K562 (cell line): ENCODE measurements around the gene RAMAC. TPM values are rescaled to one million over a fixed set of nuclear protein-coding genes. Genes with fewer than 3 reads are reported as not detected.

Experiments used
- ATF6 ChIP-seq: sonication (generic); formaldehyde crosslinking; IDR thresholded peaks from 2 replicates; pipeline ENCODE4 v1.4.0; 2020; ENCODE audit warnings: mild to moderate bottlenecking, missing genetic modification reagents
- CCNT2 ChIP-seq: IDR thresholded peaks from 2 replicates; pipeline ENCODE4 v1.6.1; 2011; ENCODE audit warnings: borderline replicate concordance, low read depth, mild to moderate bottlenecking, moderate library complexity, mixed read lengths, low read length; ENCODE audit not compliant: insufficient read length; ENCODE audit errors: extremely low read depth
- DMBX1 ChIP-seq: fragments of 250-450 bp; sonication (Bioruptor Pico); IDR thresholded peaks from 2 replicates; pipeline ENCODE4 v1.8.0; 2022; ENCODE audit warnings: inconsistent platforms, mild to moderate bottlenecking, moderate library complexity, borderline replicate concordance
- EP400 ChIP-seq: fragments of 450-650 bp; IDR thresholded peaks from 2 replicates; pipeline ENCODE4 v1.6.1; 2017; ENCODE audit warnings: antibody characterized with exemption, mild to moderate bottlenecking, moderate library complexity
- FOXJ2 ChIP-seq: fragments of 200-800 bp; sonication (Bioruptor generic); IDR thresholded peaks from 2 replicates; pipeline ENCODE4 v1.6.1; 2016; ENCODE audit warnings: missing genetic modification characterization, missing compliant biosample characterization
- GABPB1 ChIP-seq: sonication (generic); formaldehyde crosslinking; IDR thresholded peaks from 2 replicates; pipeline ENCODE4 v1.8.0; 2022; ENCODE audit warnings: mild to moderate bottlenecking, missing genetic modification reagents
- GATA2 ChIP-seq: sonication (generic); formaldehyde crosslinking; IDR thresholded peaks from 2 replicates; pipeline ENCODE4 v1.4.0; 2020; ENCODE audit warnings: mild to moderate bottlenecking, missing genetic modification reagents
- HEY1 ChIP-seq: fragments of 250-450 bp; sonication (Bioruptor Pico); IDR thresholded peaks from 2 replicates; pipeline ENCODE4 v1.5.0; 2020; ENCODE audit warnings: mild to moderate bottlenecking, moderate library complexity, borderline replicate concordance
- ILK ChIP-seq: fragments of 450-650 bp; IDR thresholded peaks from 2 replicates; pipeline ENCODE4 v1.6.1; 2016; ENCODE audit warnings: missing genetic modification characterization, low read depth, mild to moderate bottlenecking, missing compliant biosample characterization, moderate library complexity, borderline replicate concordance
- JUN ChIP-seq, 2 experiments: sonication (generic) in 1 of 2; formaldehyde crosslinking in 1 of 2; IDR thresholded peaks; 2 replicates each; pipeline versions ENCODE4 v1.6.1 to v1.8.0; 2012 to 2022; ENCODE audit warnings: borderline replicate concordance in 2 of 2, mild to moderate bottlenecking in 2 of 2, improper control_type of control experiment in 1 of 2, low read depth in 1 of 2, low read length in 1 of 2, missing genetic modification reagents in 1 of 2
- MTA1 ChIP-seq: fragments of 450-650 bp; IDR thresholded peaks from 2 replicates; pipeline ENCODE4 v1.6.1; 2017; ENCODE audit warnings: borderline replicate concordance
- POLR2G ChIP-seq: fragments of 200-400 bp; formaldehyde crosslinking; IDR thresholded peaks from 2 replicates; pipeline ENCODE4 v1.6.1; 2017; ENCODE audit warnings: low read depth, mild to moderate bottlenecking, antibody characterized with exemption, low read length, moderate library complexity
- RFX7 ChIP-seq: fragments of 250-450 bp; sonication (Bioruptor Pico); IDR thresholded peaks from 2 replicates; pipeline ENCODE4 v1.5.1; 2021; ENCODE audit warnings: mild to moderate bottlenecking
- THRAP3 ChIP-seq: fragments of 450-650 bp; IDR thresholded peaks from 2 replicates; pipeline ENCODE4 v1.6.1; 2016; ENCODE audit warnings: mild to moderate bottlenecking, inconsistent platforms, borderline replicate concordance
- ZNF280B ChIP-seq: fragments of 250-450 bp; sonication (Bioruptor Pico); IDR thresholded peaks from 2 replicates; pipeline ENCODE4 v1.5.1; 2021; ENCODE audit warnings: mild to moderate bottlenecking
- ZNF77 ChIP-seq: fragments of 250-450 bp; sonication (Bioruptor Pico); IDR thresholded peaks from 2 replicates; pipeline ENCODE4 v1.5.0; 2020
- polyA plus RNA-seq, 8 experiments: library from polyadenylated mRNA; depleted of rRNA in 4 of 8; stranded (reverse) in 5 of 8; unstranded in 3 of 8; fragments of >200 nt; fragmentation: Nextera tagmentation in 2 of 8; fragmentation: Illumina TruSeq in 1 of 8; extraction: Ambion mirVana in 2 of 8; extraction: Trizol in 1 of 8; gene quantifications; 2 replicates each; pipeline versions ENCODE4 v1.2.1 to v1.2.3, GENCODE V29; 2011 to 2014; ENCODE audit warnings: inconsistent platforms in 1 of 8, missing spikeins in 1 of 8
- total RNA-seq, 7 experiments: library from RNA; depleted of rRNA in 6 of 7; stranded (reverse); fragments of >200 nt in 6 of 7; fragmentation: Illumina TruSeq in 2 of 7; extraction: Trizol in 2 of 7; gene quantifications; 2 replicates each; pipeline versions ENCODE4 v1.2.1 to v1.2.3, GENCODE V29; 2011 to 2021; ENCODE audit warnings: low replicate concordance in 1 of 7
- TF ChIP-seq, protein P1 (sequence below): fragments of 450-650 bp; formaldehyde crosslinking; IDR thresholded peaks from 2 replicates; pipeline ENCODE4 v1.4.0; 2022; ENCODE audit warnings: missing genetic modification characterization
- TF ChIP-seq, protein P2 (sequence below): fragments of 450-650 bp; IDR thresholded peaks from 2 replicates; pipeline ENCODE4 v1.6.1; 2016; ENCODE audit warnings: antibody characterized with exemption
- TF ChIP-seq, protein P3 (sequence below): fragments of 250-450 bp; sonication (Bioruptor Pico); IDR thresholded peaks from 2 replicates; pipeline ENCODE4 v1.8.0; 2022; ENCODE audit warnings: inconsistent platforms

The RAMAC gene
- total and polyA plus RNA-seq, 9 of the 15 experiments (the other 6 are each of a cell fraction or from before 2014, with no cell fraction given), result 26.9 to 108 (median 38.4) TPM

DNA sequence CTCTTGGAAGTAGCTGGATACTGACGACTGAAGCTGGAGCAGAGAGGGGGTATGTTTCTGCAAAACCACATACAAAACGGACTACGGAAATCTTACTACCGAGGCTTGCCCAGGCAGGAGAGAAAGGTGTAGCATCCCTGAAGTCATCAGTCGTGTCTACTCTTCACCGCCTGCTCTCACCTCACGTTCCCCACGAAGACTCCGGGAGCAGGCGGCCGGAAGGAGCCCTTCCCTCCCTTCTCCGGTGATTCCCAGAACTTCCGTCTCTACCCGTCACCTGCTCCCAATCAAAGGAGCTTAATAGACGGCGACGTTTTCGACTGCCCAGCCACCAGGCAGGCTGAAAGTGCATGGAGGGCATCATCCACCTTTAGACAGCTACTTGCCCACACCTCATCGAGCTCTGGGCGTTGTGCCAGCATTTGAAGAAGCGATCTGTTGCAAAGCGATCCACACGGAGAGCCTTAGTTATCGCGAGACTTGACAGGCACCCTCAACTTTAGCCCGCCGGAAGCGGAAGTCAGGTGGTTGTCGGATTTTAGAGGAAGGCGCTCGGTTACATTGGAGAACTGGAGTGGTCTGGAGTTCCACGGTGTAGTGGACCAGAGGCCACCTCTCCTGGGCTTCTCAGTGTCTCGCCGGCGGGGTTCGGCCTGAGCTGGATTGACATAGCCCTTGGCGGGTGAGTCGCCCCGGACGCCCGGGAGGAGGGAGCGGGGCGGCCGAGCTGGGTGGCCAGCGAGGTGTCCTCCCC lies at the start of gene RAMAC (continued):
- TF ChIP-seq, protein P1, sequence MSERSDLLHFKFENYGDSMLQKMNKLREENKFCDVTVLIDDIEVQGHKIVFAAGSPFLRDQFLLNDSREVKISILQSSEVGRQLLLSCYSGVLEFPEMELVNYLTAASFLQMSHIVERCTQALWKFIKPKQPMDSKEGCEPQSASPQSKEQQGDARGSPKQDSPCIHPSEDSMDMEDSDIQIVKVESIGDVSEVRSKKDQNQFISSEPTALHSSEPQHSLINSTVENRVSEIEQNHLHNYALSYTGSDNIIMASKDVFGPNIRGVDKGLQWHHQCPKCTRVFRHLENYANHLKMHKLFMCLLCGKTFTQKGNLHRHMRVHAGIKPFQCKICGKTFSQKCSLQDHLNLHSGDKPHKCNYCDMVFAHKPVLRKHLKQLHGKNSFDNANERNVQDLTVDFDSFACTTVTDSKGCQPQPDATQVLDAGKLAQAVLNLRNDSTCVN, result no peak
- no peak for TF ChIP-seq JUN (IDR thresholded peaks at IDR 0.05; ENCODE audit: borderline replicate concordance, low read depth, low read length)
- no peak for TF ChIP-seq JUN (CRISPR knock-in tag; IDR thresholded peaks at IDR 0.05; ENCODE audit: borderline replicate concordance)
- TF ChIP-seq HEY1 (CRISPR knock-in tag), result no peak
- TF ChIP-seq EP400, result peak; percentile 70
- TF ChIP-seq, protein P2, sequence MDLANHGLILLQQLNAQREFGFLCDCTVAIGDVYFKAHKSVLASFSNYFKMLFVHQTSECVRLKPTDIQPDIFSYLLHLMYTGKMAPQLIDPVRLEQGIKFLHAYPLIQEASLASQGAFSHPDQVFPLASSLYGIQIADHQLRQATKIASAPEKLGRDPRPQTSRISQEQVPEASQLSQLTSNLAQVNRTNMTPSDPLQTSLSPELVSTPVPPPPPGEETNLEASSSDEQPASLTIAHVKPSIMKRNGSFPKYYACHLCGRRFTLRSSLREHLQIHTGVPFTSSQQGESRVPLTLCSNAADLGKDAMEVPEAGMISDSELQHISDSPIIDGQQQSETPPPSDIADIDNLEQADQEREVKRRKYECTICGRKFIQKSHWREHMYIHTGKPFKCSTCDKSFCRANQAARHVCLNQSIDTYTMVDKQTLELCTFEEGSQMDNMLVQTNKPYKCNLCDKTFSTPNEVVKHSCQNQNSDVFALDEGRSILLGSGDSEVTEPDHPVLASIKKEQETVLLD, result 0 out of 2 replicates have a peak, but pooled peaks have one; percentile 35
- no peak for TF ChIP-seq ILK
- no peak for TF ChIP-seq RFX7 (CRISPR knock-in tag)
- TF ChIP-seq GABPB1 (CRISPR knock-in tag), result peak; percentile 95
- TF ChIP-seq DMBX1, result peak; percentile 52; the same call in 1 of the 2 replicates
- TF ChIP-seq ZNF280B, result no peak
- TF ChIP-seq ZNF77 (CRISPR knock-in tag), result no peak
- TF ChIP-seq GATA2 (CRISPR knock-in tag), result no peak
- 0 out of 2 replicates have a peak, but pooled peaks have one; percentile 49 for TF ChIP-seq THRAP3
- TF ChIP-seq FOXJ2 (tag), result no peak
- peak; percentile 81 for TF ChIP-seq POLR2G
- TF ChIP-seq CCNT2, result no peak
- TF ChIP-seq MTA1, result no peak
- TF ChIP-seq ATF6 (CRISPR knock-in tag), result 0 out of 2 replicates have a peak, but pooled peaks have one; percentile 59
- TF ChIP-seq, protein P3, sequence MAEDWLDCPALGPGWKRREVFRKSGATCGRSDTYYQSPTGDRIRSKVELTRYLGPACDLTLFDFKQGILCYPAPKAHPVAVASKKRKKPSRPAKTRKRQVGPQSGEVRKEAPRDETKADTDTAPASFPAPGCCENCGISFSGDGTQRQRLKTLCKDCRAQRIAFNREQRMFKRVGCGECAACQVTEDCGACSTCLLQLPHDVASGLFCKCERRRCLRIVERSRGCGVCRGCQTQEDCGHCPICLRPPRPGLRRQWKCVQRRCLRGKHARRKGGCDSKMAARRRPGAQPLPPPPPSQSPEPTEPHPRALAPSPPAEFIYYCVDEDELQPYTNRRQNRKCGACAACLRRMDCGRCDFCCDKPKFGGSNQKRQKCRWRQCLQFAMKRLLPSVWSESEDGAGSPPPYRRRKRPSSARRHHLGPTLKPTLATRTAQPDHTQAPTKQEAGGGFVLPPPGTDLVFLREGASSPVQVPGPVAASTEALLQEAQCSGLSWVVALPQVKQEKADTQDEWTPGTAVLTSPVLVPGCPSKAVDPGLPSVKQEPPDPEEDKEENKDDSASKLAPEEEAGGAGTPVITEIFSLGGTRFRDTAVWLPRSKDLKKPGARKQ (CRISPR knock-in tag), result peak; percentile 85
